ENCODE data around the gene WDR91.

Gene WDR91

DNA sequence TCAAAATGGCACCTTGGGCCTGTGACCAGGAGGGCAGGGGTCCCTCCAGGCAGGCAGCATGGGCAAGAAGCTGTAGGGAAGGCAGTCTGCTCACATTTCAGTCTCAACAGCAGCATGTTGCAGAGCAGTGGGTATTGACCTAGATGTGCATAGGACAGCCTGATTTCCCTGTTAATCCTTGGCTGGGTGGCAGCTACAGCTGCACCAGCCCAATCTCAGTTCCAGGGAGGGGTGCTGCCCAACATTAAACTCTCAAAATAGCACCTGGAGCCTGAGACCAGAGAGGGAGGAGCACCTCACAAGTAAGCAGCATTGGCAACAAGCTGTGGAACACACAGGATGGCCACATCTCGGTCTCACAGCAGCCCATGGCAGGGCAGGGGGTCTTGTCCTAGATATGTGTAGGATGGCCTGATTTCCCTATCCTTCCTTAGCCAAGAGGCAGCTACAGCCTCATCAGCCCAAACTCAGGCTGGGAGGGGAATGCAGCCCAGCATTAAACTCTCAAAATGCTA is 53.1 kb downstream of the WDR91 start:
- Histone ChIP-seq H2AFZ (ENCODE audit: low read length) (no peak overlapping the region), H4K20me1 (ENCODE audit: insufficient read depth, low read length, poor library complexity, severe bottlenecking) (no peaks in the 10 kb centered on the region), H3K4me2 (ENCODE audit: low read depth, low read length, poor library complexity, severe bottlenecking) (no peak overlapping the region), H3K4me3 (ENCODE audit: low read length, poor library complexity, severe bottlenecking) (no peak overlapping the region), H3K9ac (ENCODE audit: low read depth, low read length, poor library complexity, severe bottlenecking) (no peak overlapping the region), H3K27me3 (ENCODE audit: insufficient read depth, low read length, poor library complexity, severe bottlenecking) (no peaks in the 10 kb centered on the region), H3K4me1 (ENCODE audit: insufficient read depth, low read length, poor library complexity, severe bottlenecking) (peaks cover 17% of the 10 kb centered on the region), H3K9me3 (ENCODE audit: insufficient read depth, low read depth, low read length) (peaks cover 12% of the 10 kb centered on the region), H3K9me2 (replicated peaks; ENCODE audit: low read depth, low read length) (no peaks in the 10 kb centered on the region), H3F3A (ENCODE audit: low read depth) (no peaks in the 10 kb centered on the region), H3K79me2 (ENCODE audit: insufficient read depth, low read length) (no peaks in the 10 kb centered on the region), H3K36me3 (ENCODE audit: insufficient read depth, low read length) (no peaks in the 10 kb centered on the region)
- TF ChIP-seq, protein P1, sequence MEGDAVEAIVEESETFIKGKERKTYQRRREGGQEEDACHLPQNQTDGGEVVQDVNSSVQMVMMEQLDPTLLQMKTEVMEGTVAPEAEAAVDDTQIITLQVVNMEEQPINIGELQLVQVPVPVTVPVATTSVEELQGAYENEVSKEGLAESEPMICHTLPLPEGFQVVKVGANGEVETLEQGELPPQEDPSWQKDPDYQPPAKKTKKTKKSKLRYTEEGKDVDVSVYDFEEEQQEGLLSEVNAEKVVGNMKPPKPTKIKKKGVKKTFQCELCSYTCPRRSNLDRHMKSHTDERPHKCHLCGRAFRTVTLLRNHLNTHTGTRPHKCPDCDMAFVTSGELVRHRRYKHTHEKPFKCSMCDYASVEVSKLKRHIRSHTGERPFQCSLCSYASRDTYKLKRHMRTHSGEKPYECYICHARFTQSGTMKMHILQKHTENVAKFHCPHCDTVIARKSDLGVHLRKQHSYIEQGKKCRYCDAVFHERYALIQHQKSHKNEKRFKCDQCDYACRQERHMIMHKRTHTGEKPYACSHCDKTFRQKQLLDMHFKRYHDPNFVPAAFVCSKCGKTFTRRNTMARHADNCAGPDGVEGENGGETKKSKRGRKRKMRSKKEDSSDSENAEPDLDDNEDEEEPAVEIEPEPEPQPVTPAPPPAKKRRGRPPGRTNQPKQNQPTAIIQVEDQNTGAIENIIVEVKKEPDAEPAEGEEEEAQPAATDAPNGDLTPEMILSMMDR (conservative IDR thresholded peaks at IDR 0.05; ENCODE audit: low read length): no peak
- TF ChIP-seq EZH2phosphoT487 (IDR thresholded peaks at IDR 0.05; ENCODE audit: borderline replicate concordance): no peak

DNA sequence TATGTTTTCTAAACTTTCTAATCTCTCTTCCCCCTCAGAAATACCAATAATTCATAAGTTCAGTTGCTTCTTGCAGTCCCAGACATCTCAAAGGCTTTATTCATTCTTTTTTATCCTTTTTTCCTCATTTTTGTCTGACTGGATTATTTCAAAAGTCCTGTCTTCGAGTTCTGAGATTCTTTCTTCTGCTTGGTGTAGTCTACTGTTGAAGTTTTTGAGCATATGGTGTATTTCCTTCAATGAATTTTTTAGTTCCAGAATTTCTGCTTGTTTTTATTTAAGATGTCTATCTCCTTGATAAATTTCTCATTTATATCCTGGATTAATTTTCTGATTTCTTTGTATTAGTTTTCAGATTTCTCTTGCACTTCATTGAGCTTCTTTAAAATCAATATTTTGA is 55.0 kb downstream of the WDR91 start:
- Histone ChIP-seq H3F3A (ENCODE audit: low read depth) (no peaks in the 10 kb centered on the region), H3K79me2 (ENCODE audit: insufficient read depth, low read length) (no peaks in the 10 kb centered on the region), H3K9me3 (ENCODE audit: insufficient read depth, low read depth, low read length) (peaks cover 8% of the 10 kb centered on the region; the same call in 1 of the 2 replicates), H4K20me1 (ENCODE audit: insufficient read depth, low read length, poor library complexity, severe bottlenecking) (no peaks in the 10 kb centered on the region), H3K27me3 (ENCODE audit: insufficient read depth, low read length, poor library complexity, severe bottlenecking) (no peaks in the 10 kb centered on the region), H3K4me2 (ENCODE audit: low read depth, low read length, poor library complexity, severe bottlenecking) (no peak overlapping the region), H3K4me1 (ENCODE audit: insufficient read depth, low read length, poor library complexity, severe bottlenecking) (peaks cover 17% of the 10 kb centered on the region), H2AFZ (ENCODE audit: low read length) (no peak overlapping the region), H3K9ac (ENCODE audit: low read depth, low read length, poor library complexity, severe bottlenecking) (no peak overlapping the region), H3K36me3 (ENCODE audit: insufficient read depth, low read length) (no peaks in the 10 kb centered on the region), H3K4me3 (ENCODE audit: low read length, poor library complexity, severe bottlenecking) (no peak overlapping the region), H3K9me2 (replicated peaks; ENCODE audit: low read depth, low read length) (no peaks in the 10 kb centered on the region)
- no peak for TF ChIP-seq EZH2phosphoT487 (IDR thresholded peaks at IDR 0.05; ENCODE audit: borderline replicate concordance)

DNA sequence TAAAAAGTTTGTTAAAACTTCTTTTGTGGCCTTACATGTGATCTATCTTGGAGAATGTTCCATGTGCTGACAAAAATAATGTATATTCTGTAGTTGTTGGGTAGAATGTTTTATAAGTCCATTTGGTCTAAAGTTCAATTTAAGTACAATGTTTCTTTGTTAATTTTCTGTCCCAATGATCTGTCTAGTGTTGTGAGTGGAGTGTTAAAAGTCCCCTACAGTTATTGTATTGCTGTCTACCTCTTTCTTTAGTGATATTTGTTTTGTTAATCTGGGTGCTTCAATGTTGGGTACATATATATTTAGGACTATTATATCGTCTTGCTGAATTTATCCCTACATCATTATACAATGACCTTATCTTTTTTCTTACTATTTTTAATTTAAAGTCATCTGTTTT is 56.6 kb downstream of the WDR91 start:
- Histone ChIP-seq H3K9me2 (replicated peaks; ENCODE audit: low read depth, low read length) (no peaks in the 10 kb centered on the region), H3K27me3 (ENCODE audit: insufficient read depth, low read length, poor library complexity, severe bottlenecking) (no peaks in the 10 kb centered on the region), H2AFZ (ENCODE audit: low read length) (no peak overlapping the region), H3K4me3 (ENCODE audit: low read length, poor library complexity, severe bottlenecking) (no peak overlapping the region), H3K36me3 (ENCODE audit: insufficient read depth, low read length) (no peaks in the 10 kb centered on the region), H4K20me1 (ENCODE audit: insufficient read depth, low read length, poor library complexity, severe bottlenecking) (no peaks in the 10 kb centered on the region), H3K9ac (ENCODE audit: low read depth, low read length, poor library complexity, severe bottlenecking) (no peak overlapping the region), H3K4me2 (ENCODE audit: low read depth, low read length, poor library complexity, severe bottlenecking) (no peak overlapping the region), H3F3A (ENCODE audit: low read depth) (no peaks in the 10 kb centered on the region), H3K9me3 (ENCODE audit: insufficient read depth, low read depth, low read length) (peaks cover 8% of the 10 kb centered on the region; the same call in 1 of the 2 replicates), H3K79me2 (ENCODE audit: insufficient read depth, low read length) (no peaks in the 10 kb centered on the region), H3K4me1 (ENCODE audit: insufficient read depth, low read length, poor library complexity, severe bottlenecking) (peaks cover 6% of the 10 kb centered on the region)
- TF ChIP-seq EZH2phosphoT487 (IDR thresholded peaks at IDR 0.05; ENCODE audit: borderline replicate concordance): no peak
- TF ChIP-seq, protein P1 (conservative IDR thresholded peaks at IDR 0.05; ENCODE audit: low read length): no peak

DNA sequence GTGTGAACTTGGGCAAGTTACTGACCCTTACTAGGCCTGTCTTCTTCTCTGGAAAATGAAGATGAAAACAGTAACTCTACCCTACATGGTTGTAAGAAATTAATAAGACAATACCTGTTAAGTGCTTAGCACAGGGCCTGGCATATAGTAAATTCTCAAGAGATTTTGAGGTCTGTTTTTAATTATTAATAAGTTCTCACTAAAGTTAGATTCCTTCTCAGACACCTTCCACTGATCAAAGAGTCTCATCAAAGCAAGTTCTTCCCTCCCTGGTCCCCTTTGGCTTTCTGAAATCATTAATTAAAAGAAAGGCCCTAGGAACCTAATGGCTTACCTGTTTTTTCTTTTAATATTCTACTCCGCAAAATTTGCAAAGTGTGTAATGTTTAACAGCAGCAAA is 58.9 kb downstream of the WDR91 start:
- Histone ChIP-seq H3K4me1 (ENCODE audit: insufficient read depth, low read length, poor library complexity, severe bottlenecking) (peaks cover 4% of the 10 kb centered on the region), H3K9ac (ENCODE audit: low read depth, low read length, poor library complexity, severe bottlenecking) (no peak overlapping the region), H3K9me2 (replicated peaks; ENCODE audit: low read depth, low read length) (no peaks in the 10 kb centered on the region), H3K4me3 (ENCODE audit: low read length, poor library complexity, severe bottlenecking) (no peak overlapping the region), H2AFZ (ENCODE audit: low read length) (no peak overlapping the region), H4K20me1 (ENCODE audit: insufficient read depth, low read length, poor library complexity, severe bottlenecking) (no peaks in the 10 kb centered on the region), H3F3A (ENCODE audit: low read depth) (no peaks in the 10 kb centered on the region), H3K4me2 (ENCODE audit: low read depth, low read length, poor library complexity, severe bottlenecking) (no peak overlapping the region), H3K9me3 (ENCODE audit: insufficient read depth, low read depth, low read length) (peaks cover 8% of the 10 kb centered on the region; the same call in 1 of the 2 replicates), H3K36me3 (ENCODE audit: insufficient read depth, low read length) (no peaks in the 10 kb centered on the region), H3K27me3 (ENCODE audit: insufficient read depth, low read length, poor library complexity, severe bottlenecking) (no peaks in the 10 kb centered on the region), H3K79me2 (ENCODE audit: insufficient read depth, low read length) (no peaks in the 10 kb centered on the region)
- TF ChIP-seq, protein P1 (conservative IDR thresholded peaks at IDR 0.05; ENCODE audit: low read length): no peak
